Colonic mucosa (tissue), 4 donors: Measurements from ENCODE around the gene IGIP. TPM values are rescaled to one million over a fixed set of nuclear protein-coding genes. Genes with fewer than 3 reads are reported as not detected.
A peak's percentile ranks its signal among the peaks of the same experiment; 100 is the strongest.

Experiments
- DNase-seq: peaks from one replicate; pipeline ENCODE4 v3.0.0-alpha.2; 2020
- H3K27ac ChIP-seq: fragments of 200-600 bp; one replicate; pipeline ENCODE4 v1.8.0; 2021
- H3K27me3 ChIP-seq: fragments of 200-600 bp; one replicate; pipeline ENCODE4 v1.8.0; 2021
- H3K36me3 ChIP-seq: fragments of 200-600 bp; one replicate; pipeline ENCODE4 v1.8.0; 2021
- H3K4me1 ChIP-seq: fragments of 200-600 bp; one replicate; pipeline ENCODE4 v1.8.0; 2021; ENCODE audit warnings: mild to moderate bottlenecking
- H3K4me3 ChIP-seq: fragments of 200-600 bp; one replicate; pipeline ENCODE4 v1.8.0; 2021
- H3K9ac ChIP-seq, 2 donors: one replicate each; pipeline ENCODE4 v1.7.0; 2013; ENCODE audit warnings: control low read depth in 2 of 2, low read depth in 2 of 2, low read length in 2 of 2
- H3K9me3 ChIP-seq: fragments of 200-600 bp; one replicate; pipeline ENCODE4 v1.8.0; 2021
- CTCF ChIP-seq: fragments of 200-600 bp; IDR thresholded peaks from one replicate; pipeline ENCODE4 v1.8.0; 2022; ENCODE audit warnings: antibody characterized with exemption, mild to moderate bottlenecking
- intact Hi-C: fragments of 100-400 bp; cut with DNase I; formaldehyde crosslinking; loops from one replicate; pipeline ENCODE4 v1.14.1; 2022
- total RNA-seq, 2 donors: library from RNA; stranded (reverse); fragmentation: NEBNext Ultra II Directional in 1 of 2; extraction: Animal tissue kit (Norgen Biotek cat#: 25700) in 1 of 2; gene quantifications; one replicate each; pipeline ENCODE4 v1.2.1, GENCODE V29; 2021
- donor health status: healthy.
- donor health status: DM: no; HTN: no; CAD: no.
- donor health status: DM: no; HTN: no; CAD: no.

IGIP gene
- total RNA-seq, 2 donors from 2014 or later, result 7.8 to 9.5 TPM

DNA sequence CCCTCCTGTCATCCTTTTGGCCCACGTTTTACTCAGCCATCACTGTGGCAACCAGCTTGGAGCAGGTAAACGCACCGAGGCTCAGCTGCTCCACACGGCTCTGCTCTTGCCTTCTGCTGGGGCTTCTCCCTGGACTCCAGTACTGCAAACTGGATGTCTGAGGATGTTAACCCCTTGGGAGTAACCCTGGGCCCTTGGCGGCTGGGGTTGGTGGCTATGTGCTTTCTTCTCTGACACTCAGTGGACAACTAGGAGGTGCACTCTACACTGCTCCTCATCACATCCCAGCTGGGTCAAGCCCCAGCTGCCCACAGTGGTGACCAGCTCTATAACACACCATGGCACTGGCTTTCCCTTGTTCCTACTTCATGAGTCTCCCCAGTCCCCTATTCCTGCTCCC, 37.0 kb downstream of the IGIP start:
- no peaks in the 10 kb centered on the region for H3K36me3 ChIP-seq
- no peak for TF ChIP-seq CTCF
- H3K4me1 ChIP-seq, result no peaks in the 10 kb centered on the region
- no peak overlapping the region for H3K9ac ChIP-seq
- no peaks in the 10 kb centered on the region for H3K9me3 ChIP-seq
- H3K4me3 ChIP-seq, result no peak overlapping the region
- DNase-seq, result no peak
- intact Hi-C loops, result no loop called here
- H3K27ac ChIP-seq, result no peak overlapping the region
- H3K27me3 ChIP-seq, result no peaks in the 10 kb centered on the region

- Histone ChIP-seq H3K4me3 (no peak overlapping the region), H3K27me3 (no peaks in the 10 kb centered on the region), H3K27ac (peak overlapping the region; percentile 58), H3K9me3 (no peaks in the 10 kb centered on the region), H3K4me1 (no peaks in the 10 kb centered on the region), H3K36me3 (no peaks in the 10 kb centered on the region), H3K9ac (peak overlapping the region in 1 of 2 donors; percentile 65)
- TF ChIP-seq CTCF, result no peak
- DNase-seq, result peak; percentile 82
- intact Hi-C loops, result no loop called here
Observed at GRCh38 chr5:140165101-140165922, 39.6 kb downstream of the IGIP start.

DNA sequence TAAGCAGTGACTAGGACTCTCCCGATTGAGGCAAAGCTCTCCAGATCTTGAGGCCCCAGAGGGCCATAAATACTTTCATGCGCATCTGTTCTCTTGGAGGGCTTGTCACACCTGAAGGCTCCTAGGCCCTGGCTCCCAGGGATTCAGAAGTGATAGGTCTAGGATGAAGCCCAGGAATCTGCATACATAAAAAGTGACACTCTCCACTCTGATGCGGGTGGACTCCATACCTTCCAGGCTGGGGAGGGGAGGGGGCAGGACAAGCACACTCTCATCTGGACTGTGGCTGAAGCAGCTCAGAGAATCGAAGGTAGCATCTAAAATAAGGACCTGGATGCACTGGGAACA, 40.2 kb downstream of the IGIP start:
- TF ChIP-seq CTCF, result no peak
- H3K4me3 ChIP-seq, result no peak overlapping the region
- H3K9ac ChIP-seq, result peak overlapping the region in 1 of 2 donors; percentile 65
- H3K9me3 ChIP-seq, result no peaks in the 10 kb centered on the region
- peak overlapping the region; percentile 58 for H3K27ac ChIP-seq
- no peaks in the 10 kb centered on the region for H3K27me3 ChIP-seq
- intact Hi-C loops, result no loop called here
- H3K36me3 ChIP-seq, result no peaks in the 10 kb centered on the region
- no peak for DNase-seq
- H3K4me1 ChIP-seq, result no peaks in the 10 kb centered on the region

DNA sequence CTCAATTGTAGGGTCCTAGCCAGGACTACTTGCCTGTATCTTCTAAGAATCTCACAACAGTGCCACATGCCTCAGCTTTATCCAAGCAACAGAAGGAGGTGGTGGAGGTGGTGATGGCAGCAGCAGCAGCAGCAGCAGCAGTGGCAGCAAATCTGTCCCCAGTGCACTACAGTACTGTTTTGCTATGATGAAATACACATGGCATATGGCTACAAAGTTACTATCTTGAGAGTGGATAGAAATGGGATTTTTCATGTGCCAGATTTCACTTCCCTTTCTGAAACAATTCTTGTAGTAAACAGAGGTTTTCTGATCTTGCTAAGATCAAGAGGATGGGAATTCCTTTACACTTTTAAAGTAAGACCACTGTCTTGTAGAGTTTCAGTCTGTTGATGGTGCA, 41.2 kb downstream of the IGIP start:
- Histone ChIP-seq H3K4me3 (no peak overlapping the region), H3K27me3 (no peaks in the 10 kb centered on the region), H3K9me3 (no peaks in the 10 kb centered on the region), H3K4me1 (no peaks in the 10 kb centered on the region), H3K36me3 (no peaks in the 10 kb centered on the region), H3K27ac (no peak overlapping the region), H3K9ac (no peak overlapping the region)
- intact Hi-C loops, result no loop called here
- TF ChIP-seq CTCF, result no peak
- no peak for DNase-seq

DNA sequence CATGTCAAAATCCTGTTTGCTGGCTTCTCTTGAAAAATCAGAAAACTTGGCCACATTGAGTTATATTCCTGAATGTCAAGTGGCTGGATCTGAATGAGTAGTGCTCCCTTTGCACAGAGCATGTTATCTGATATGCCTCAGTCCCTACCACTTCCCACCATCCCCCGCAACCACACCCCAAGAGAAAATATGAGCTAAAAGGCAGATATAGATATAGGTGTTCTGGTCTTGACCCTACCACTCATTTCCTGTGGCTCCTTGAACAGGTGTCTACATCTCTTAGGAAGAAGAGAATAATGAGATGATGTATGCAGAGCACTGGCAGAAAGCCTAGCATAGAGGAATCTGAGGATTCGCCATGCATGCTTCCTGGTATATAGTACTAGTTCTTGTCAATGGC, 42.6 kb downstream of the IGIP start:
- Histone ChIP-seq H3K36me3 (no peaks in the 10 kb centered on the region), H3K4me1 (no peaks in the 10 kb centered on the region)

More for the DNA sequence above, 42.6 kb downstream of the IGIP start:
- no peaks in the 10 kb centered on the region for H3K27me3 ChIP-seq
- H3K4me3 ChIP-seq, result no peak overlapping the region
- no peak for TF ChIP-seq CTCF
- H3K27ac ChIP-seq, result no peak overlapping the region
- intact Hi-C loops, result no loop called here
- H3K9me3 ChIP-seq, result no peaks in the 10 kb centered on the region
- no peak overlapping the region for H3K9ac ChIP-seq
- DNase-seq, result no peak
